SH-SY5Y (cell line): Measurements from ENCODE around the gene TPPP2.

Source experiments
- GATA2 ChIP-seq: IDR thresholded peaks from 2 replicates; pipeline ENCODE4 v1.6.1; 2011; ENCODE audit warnings: mild to moderate bottlenecking, low read depth, low read length
- GATA3 ChIP-seq: IDR thresholded peaks from 2 replicates; pipeline ENCODE4 v1.6.1; 2011; ENCODE audit warnings: low read depth, mild to moderate bottlenecking, low read length, moderate library complexity

- TF ChIP-seq GATA2 (no peak), GATA3 (no peak)
Observed at GRCh38 chr14:20982646-20983369, 47.2 kb upstream of the TPPP2 start.
